OCI-M2 (cell line): ENCODE data around the gene TMEM95.
A peak's percentile ranks its signal among the peaks of the same experiment; 100 is the strongest.

ENCODE experiments used
- DNase-seq: peaks from one replicate; lab custom pipeline; 2025; ENCODE audit not compliant: unreplicated experiment; lab: John Stamatoyannopoulos, UW

TMEM95 gene

DNA sequence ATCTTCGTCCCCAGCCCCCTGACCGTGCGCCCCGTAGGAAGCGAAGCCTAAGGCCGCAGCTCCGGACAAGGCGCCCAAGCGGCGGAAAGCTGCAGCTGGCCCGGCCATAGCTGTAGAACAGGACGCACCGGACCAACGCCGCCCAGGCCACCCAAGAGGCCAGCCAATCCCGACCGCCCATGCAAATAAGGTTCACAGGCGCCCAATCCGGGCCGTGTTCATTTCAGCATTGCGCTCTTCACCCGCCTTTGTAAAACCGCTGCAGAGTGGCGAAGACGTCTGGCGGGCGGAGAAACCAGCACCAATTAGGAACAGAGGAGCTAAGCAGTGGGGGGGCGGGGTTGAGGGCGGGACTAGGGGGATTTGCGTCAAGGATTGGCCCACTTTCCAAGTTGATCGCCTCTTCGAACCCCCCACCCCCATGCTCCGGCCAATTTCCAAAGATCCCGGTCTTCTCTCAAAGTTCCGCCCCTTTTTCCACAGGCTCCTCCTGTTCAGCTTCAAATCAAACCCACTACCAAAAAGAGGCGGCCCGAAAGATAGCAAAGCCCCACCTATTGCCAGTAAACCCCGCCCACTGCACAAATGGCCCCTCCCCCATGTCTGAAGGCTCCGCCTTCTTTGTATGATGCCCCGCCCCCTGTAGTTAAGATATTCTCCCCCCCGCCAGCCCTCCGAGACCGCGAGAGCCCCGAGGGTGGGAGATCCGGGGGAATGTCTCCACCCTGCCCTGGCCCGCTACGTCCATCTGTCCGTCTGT is 49.2 kb downstream of the TMEM95 start, which contains the start of gene TMEM256:
TSS of gene TMEM256 (minus strand) at position 121 of the 760 bp plus-strand sequence. CDS start at position 108, 13 bp downstream.
- peak; percentile 87 for DNase-seq

DNA sequence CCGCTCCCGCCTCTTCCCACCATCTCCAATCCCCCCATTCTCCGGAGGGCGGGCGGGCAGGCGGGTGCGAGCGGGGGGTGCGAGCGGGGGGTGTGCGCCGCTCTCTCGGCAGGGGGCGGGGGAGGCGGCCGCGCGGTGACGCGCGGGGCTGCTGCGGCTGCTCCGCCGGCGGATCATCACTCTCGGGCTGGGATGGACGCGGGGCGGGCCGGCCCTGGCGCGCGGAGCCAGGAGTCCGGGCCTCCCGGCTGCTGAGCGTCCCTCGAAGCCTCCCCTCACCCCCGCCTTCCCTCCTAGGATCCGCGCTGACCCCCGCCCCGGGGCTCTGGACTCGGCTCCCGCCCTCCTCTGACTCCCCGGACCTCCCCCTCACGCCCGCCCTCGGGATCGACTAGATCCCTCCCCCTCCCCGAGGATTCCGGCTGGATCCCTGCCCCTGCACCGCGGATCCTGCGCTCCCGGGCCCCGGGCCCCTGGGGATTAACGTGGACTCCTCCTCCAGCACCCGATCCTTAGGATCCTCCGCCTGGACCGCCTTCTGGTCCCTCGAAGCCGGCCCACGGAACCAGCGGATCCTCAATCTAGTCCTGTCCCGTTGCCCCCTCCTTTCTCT is 49.9 kb downstream of the TMEM95 start:
- no peak for DNase-seq

DNA sequence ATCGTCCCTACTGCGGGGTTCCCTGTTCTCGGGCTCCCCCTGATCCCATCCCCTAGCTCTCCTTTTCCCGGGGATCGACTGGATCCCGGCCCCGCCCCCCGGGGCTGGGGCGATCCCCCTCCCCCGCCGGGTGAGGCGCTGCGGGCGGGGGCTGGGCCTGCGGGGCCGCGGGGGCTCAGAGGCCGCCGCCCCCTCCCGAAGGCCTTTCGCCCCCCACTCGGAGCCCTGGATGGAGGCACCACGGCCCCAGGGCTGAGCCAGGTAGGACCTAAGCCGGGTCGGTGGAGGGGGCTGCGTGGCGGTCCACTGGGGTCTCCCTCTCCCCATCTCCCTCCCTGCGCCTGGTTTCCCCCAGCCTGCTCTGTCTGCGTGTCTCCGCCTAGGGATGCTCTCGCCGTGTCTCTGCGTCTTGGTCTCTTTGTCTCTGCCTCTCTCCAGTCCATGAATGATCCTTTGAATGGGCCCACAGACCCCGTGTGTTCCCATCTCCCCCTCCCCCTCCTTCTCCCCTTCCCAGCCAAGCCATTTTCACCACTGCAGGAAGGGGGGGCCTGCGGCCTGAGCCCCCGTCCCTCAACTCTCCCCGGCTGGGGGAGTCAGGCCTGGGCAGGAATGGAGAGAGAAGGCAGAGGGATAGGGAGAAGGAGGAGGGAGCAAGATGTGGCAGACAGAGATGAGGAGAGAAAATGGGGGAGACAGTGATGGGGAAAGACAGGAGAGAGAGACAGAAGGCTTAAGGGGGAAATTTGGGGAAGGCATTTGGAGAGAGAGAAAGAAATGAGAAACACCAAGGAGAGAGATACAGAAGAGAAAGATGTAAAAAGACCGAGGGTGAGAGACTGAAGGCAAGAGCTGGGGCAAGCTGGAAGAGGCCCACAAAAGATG is 50.6 kb downstream of the TMEM95 start:
- DNase-seq = no peak

DNA sequence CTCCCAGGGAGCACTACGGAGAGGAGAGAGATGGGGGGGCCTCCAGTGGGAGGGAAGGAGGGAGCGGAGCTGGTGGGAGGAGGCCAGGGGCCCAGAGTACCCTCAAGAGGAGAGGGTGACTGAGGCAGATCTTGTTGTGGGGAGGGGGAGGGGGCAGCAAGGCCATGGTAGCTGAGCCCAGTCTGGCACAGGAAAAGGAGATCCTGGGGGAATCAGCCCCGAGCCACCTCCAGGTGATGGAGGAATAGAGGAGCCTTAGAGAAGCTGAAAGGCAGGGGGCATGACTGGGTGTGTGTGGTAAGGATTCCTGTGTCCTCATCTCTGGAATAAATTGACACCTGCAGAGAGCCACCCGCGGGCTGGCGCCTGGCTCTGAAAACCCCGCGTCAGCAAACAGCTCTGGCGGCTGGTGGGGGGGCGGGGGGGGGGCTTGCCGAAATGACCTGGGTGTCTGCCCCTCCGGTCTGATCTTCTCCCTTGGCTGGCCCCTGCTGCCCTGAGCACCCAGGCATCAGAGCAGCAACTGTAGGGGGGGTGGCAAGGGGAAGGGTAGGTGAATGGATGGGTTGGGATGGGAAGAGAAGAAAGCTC is 51.4 kb downstream of the TMEM95 start:
- no peak for DNase-seq
